Measurements from ENCODE around the gene PRG2. TPM values are rescaled to one million over a fixed set of nuclear protein-coding genes. Genes with fewer than 3 reads are reported as not detected.

Gene PRG2
- total RNA-seq, 1 experiment from 2014 or later: not detected

- no peaks in the 10 kb centered on the region for H3K9me2 ChIP-seq (ENCODE audit: insufficient read depth)
- H3K27me3 ChIP-seq (ENCODE audit: insufficient read depth, low read depth): peaks cover 20% of the 10 kb centered on the region
- 0 out of 2 replicates have a peak, but pooled peaks cover 2% of the 10 kb centered on the region for H3K36me3 ChIP-seq (ENCODE audit: low read depth)
- CTCF ChIA-PET: interaction anchor here (0.7 kb wide), 1 partner anchor 103 kb away, joined by 12 read pairs; no protein-coding TSS in a partner anchor
- intact Hi-C loops (cut with micrococcal nuclease; ENCODE audit: unreplicated experiment): no loop called here
- H2AFZ ChIP-seq: no peak overlapping the region
- H3K9me3 ChIP-seq (ENCODE audit: insufficient read depth, low read depth): peaks cover 6% of the 10 kb centered on the region
- TF ChIP-seq EZH2 (IDR thresholded peaks at IDR 0.05; ENCODE audit: low read depth) (no peak), CTCF (conservative IDR thresholded peaks at IDR 0.05) (no peak)
- H3K79me2 ChIP-seq (ENCODE audit: low read depth): no peaks in the 10 kb centered on the region
- H3K4me3 ChIP-seq: no peak overlapping the region
- H3F3A ChIP-seq (ENCODE audit: insufficient read depth, low read depth): peaks cover 11% of the 10 kb centered on the region; the same call in 1 of the 2 replicates
- no peak overlapping the region for H3K4me2 ChIP-seq
- H3K27ac ChIP-seq: no peak overlapping the region
- peaks cover 13% of the 10 kb centered on the region; the same call in 1 of the 2 replicates for H3K4me1 ChIP-seq (replicated peaks; ENCODE audit: insufficient read depth)
- no peaks in the 10 kb centered on the region for H4K20me1 ChIP-seq (ENCODE audit: insufficient read depth)
- no peak for DNase-seq
- BruUV-seq (replicated peaks): no TSS peak
- POLR2A ChIA-PET (ENCODE audit: unreplicated experiment): no interaction called here
These were observed 34.2 kb downstream of the PRG2 start for GRCh38 chr11:57356268-57356667.

- intact Hi-C loops (cut with micrococcal nuclease; ENCODE audit: unreplicated experiment): no loop called here
- Histone ChIP-seq H4K20me1 (ENCODE audit: insufficient read depth) (no peaks in the 10 kb centered on the region), H3K9me3 (ENCODE audit: insufficient read depth, low read depth) (peaks cover 10% of the 10 kb centered on the region), H3K79me2 (ENCODE audit: low read depth) (no peaks in the 10 kb centered on the region), H3K4me1 (replicated peaks; ENCODE audit: insufficient read depth) (0 out of 2 replicates have a peak, but pooled peaks cover 6% of the 10 kb centered on the region), H3F3A (ENCODE audit: insufficient read depth, low read depth) (0 out of 2 replicates have a peak, but pooled peaks cover 2% of the 10 kb centered on the region), H3K27ac (no peak overlapping the region), H3K4me2 (no peak overlapping the region), H3K27me3 (ENCODE audit: insufficient read depth, low read depth) (peaks cover 22% of the 10 kb centered on the region), H2AFZ (no peak overlapping the region), H3K36me3 (ENCODE audit: low read depth) (0 out of 2 replicates have a peak, but pooled peaks cover 4% of the 10 kb centered on the region), H3K9me2 (ENCODE audit: insufficient read depth) (no peaks in the 10 kb centered on the region), H3K4me3 (no peak overlapping the region)
- no peak for DNase-seq
- POLR2A ChIA-PET (ENCODE audit: unreplicated experiment): no interaction called here
- no TSS peak for BruUV-seq (replicated peaks)
- CTCF ChIA-PET: no interaction called here
- no peak for TF ChIP-seq CTCF (conservative IDR thresholded peaks at IDR 0.05)
- no peak for TF ChIP-seq EZH2 (IDR thresholded peaks at IDR 0.05; ENCODE audit: low read depth)
These were observed 35.8 kb downstream of the PRG2 start for GRCh38 chr11:57354699-57355098.

GRCh38 chr11:57353852-57354251 is 36.6 kb downstream of the PRG2 start:
- POLR2A ChIA-PET (ENCODE audit: unreplicated experiment): no interaction called here

More at GRCh38 chr11:57353852-57354251, 36.6 kb downstream of the PRG2 start:
- Histone ChIP-seq H3K36me3 (ENCODE audit: low read depth) (0 out of 2 replicates have a peak, but pooled peaks cover 4% of the 10 kb centered on the region), H3K9me2 (ENCODE audit: insufficient read depth) (no peaks in the 10 kb centered on the region), H3K9me3 (ENCODE audit: insufficient read depth, low read depth) (peaks cover 10% of the 10 kb centered on the region), H3K4me3 (no peak overlapping the region), H2AFZ (no peak overlapping the region), H3K27me3 (ENCODE audit: insufficient read depth, low read depth) (peaks cover 22% of the 10 kb centered on the region), H3K27ac (no peak overlapping the region), H3K4me1 (replicated peaks; ENCODE audit: insufficient read depth) (no peaks in the 10 kb centered on the region), H3K4me2 (no peak overlapping the region), H3F3A (ENCODE audit: insufficient read depth, low read depth) (no peaks in the 10 kb centered on the region), H3K79me2 (ENCODE audit: low read depth) (no peaks in the 10 kb centered on the region), H4K20me1 (ENCODE audit: insufficient read depth) (no peaks in the 10 kb centered on the region)
- TF ChIP-seq CTCF (conservative IDR thresholded peaks at IDR 0.05): no peak
- no peak for TF ChIP-seq EZH2 (IDR thresholded peaks at IDR 0.05; ENCODE audit: low read depth)
- CTCF ChIA-PET: interaction anchor here (0.7 kb wide), 1 partner anchor 142 kb away, joined by 13 read pairs; no protein-coding TSS in a partner anchor
- no peak for DNase-seq
- BruUV-seq (replicated peaks): no TSS peak
- intact Hi-C loops (cut with micrococcal nuclease; ENCODE audit: unreplicated experiment): no loop called here
